Activated CD4-positive, alpha-beta T cell treated with anti-CD3 and anti-CD28 coated beads, Interleukin-2, amount 50 U/mL, for 4 hours (primary cell): Measurements from ENCODE around the gene OPCML.

Source experiments
- DNase-seq, 2 experiments: peaks; one replicate each; pipeline ENCODE4 v3.0.0-alpha.2; 2020

Gene OPCML

DNA sequence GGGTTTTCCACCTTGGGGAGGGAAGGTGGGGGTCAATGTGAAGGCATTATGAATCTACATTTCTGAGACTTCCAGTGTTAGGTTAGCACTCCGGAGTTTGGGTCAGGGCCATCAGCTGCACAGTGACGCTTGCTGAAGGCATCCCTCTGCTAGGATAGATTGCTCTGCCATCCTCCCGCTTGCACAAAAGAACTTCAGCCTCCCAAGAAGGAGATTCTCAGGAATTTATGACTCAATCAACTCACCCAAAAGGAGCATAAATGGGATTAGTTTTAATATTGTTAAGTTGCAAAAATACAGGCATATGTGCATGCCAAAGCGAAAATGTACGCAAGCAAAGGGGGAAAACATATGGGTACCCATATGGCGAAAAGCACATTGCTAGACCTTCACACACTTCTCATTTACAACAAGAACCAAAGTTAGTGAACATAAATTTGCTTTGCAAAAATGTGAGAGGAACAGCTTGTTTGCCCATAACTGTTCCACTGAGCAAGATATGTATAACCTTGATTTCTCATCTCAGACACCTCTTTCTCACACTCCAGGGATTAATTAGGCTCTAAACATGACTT is 1013.0 kb downstream of the OPCML start:
- no peak for DNase-seq

GRCh38 chr11:132504501-132505041 is 1027.7 kb downstream of the OPCML start:
- DNase-seq: no peak

DNA sequence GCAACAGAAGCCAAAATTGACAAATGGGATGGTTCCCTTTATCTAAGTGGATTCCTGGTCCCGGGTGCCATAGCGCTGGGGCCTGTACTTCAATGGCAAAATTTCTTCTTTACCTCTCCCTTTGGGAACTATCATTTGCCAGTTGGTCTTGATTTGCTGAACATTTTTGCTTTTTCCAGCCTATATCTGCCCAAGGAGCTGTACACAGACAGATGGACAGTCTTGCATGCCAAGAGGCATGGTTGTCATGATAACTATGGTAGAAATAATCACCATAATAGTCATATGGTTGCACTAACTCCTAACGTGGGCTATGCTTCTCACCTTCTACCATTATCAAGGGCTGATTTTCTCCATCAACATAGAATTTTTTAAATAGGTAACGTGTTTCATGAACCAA is 1030.9 kb downstream of the OPCML start:
- DNase-seq: no peak

DNA sequence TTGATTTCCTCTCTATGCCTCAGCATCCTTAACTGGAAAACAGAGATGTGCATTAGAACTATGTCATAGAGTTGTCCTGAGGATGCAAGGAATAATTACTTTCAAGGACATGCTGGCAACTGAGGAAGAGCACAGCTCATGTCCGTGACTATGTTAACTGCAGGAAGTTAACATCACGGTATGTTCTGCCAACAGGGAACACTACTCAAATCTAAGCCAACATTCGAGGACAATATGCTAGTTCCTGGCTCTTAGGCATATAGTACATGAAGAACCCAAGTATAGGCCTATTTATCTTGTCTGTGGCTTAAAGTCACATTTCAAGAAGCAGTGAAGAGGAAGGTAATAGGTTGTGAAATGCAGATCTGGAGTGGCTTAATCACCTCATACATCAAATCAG is 1032.6 kb downstream of the OPCML start:
- DNase-seq: no peak

DNA sequence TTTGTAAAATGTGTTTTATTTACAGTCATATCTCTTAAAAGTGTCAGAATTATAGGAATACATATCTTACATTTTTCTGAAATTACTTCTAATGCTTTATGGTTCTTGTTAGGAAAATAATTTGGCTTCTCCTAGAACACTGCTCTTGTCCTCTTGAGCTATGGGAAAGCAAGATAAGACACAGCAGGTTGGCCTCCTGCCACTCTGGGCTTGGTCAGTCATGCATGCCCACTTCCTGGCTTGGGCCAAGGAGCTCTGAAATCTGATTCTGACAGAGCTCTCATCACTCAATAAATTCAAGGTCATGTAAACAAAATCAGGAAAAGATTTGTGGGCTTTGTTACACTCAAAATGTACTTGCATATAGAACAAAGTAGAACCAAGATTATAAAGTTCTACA is 1036.0 kb downstream of the OPCML start:
- no peak for DNase-seq

DNA sequence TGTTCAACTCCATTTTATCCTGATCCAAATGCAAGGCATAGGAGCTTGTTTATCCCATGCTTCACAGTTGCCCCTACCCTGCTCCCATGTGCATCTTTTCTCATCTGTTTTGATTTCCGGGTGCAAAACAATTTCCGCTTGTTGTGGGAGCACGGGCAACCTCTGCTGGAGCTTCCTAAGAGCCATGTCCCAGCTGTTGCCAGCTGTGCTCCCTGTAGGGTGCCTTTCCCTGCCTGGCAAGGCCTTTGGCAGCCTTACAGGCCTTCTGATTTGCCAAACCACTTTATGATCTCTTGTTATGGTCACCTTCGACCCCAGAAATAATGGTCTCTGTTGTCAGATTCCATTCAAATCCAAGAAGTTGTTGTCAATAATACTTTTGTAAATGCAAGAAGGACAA is 1038.5 kb downstream of the OPCML start:
- no peak for DNase-seq

DNA sequence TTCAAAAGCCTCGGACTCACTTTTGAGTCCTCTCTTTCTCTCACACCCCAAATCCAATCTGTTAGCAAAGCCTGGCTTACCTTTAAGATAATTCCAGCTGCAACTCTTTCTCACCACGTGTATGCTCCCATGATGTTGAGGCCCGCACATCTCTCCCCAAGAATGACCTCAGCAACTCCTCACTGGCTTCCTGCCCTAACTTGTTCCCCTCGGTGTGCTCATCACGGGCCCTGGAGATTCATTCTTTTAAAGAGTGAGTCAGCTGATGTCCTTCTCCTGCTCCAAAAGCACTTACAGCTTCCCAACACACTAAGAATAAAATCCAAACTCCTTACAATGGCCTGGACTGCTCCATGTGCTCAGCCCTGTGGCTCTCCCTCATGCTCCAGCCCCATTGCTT is 1041.3 kb downstream of the OPCML start:
- DNase-seq: no peak

DNA sequence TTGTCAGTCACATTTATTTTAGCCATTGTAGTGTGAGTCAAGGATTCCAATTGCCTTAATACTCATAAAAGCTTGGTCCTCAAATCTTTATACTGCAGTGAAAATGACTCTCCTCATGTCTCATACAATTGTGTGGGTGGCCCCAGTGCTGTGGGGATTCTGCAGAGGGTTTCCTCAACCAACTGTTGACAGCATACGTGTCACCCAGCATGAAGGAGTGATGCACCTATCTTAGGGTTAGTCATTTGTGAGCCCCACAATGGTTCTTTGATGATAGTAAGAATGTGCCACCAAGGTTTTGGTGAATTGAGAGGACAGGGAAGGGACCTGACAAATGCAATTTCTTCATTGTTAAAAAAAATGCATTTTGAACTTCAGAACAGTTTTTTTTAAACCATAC is 1046.2 kb downstream of the OPCML start:
- DNase-seq: no peak

DNA sequence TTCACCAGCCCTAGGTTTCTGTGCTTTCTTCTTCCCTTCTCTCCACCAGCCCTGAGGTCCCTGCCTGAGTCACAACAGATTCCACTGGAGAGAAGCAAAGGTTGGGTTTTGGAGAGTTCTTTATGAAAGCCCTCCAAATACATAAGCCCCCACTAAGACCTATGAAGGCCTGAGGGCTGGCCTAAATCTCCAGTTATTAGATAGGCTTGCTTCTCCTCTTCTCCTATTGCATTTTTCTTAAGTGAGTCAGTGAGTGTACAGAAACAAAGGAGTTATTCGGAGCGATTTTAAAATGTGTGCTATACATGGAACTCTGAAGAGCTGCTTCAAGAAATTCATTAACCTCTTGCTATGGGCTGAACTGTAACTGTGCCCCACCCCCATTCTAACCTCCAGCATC is 1057.3 kb downstream of the OPCML start:
- DNase-seq: no peak

GRCh38 chr11:132472411-132473172 is 1059.7 kb downstream of the OPCML start:
- no peak for DNase-seq

DNA sequence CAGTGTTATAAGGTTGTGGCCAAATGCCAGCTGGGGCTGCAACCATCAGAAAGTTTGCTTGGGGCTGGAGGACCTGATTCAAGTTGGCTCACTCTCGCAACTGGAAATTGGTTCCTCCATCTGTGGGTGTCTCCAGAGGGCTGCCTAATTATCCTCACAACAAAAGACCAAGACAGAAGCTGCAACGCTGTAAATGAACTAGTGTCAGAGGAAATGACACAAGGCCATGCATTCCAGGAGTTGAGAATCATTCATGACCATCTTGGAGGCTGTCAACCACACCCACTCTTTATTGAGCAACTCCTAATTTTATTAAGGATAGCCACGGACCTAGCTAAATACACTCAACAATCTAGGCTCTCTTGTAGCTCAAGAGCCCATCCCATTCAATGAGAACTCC is 1060.8 kb downstream of the OPCML start:
- no peak for DNase-seq

DNA sequence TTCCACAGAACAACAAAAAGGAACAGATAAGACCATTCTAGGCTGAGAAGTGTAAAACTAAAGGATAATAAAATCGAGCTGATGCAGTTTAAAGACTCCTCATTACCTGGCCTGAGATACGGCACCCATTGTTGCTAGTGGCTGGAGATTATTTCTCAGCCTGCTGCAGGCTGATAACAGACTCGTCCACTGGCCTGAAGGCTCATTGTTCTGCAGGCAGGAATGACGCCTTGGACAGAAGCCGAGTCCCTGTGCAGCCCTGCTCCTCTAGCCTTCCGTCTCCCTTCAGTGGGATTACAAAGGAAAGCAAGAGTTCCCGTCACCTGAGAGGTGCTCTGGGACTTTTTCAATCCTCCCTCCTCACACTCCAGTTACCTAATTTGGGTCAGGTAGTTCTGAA is 1065.3 kb downstream of the OPCML start:
- no peak for DNase-seq

DNA sequence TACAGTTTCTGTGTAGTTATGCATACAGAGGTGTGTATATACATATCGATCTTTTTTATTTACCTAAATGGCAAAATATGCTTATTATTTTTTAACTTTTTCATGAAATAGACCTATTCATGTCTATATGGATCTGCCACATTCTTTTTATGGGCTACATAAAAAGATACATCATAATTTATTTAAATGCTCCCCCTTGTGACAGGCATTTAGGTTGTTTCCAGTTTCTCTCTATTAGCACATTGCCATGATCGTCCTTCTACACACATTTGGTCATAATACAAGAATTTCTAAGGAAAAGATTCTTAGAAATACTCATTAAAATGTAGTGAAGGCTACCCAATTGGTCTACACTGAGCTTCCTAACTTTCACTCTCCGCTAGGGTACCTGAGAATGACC is 1067.4 kb downstream of the OPCML start:
- no peak for DNase-seq

GRCh38 chr11:132464003-132464342 is 1068.3 kb downstream of the OPCML start:
- no peak for DNase-seq

DNA sequence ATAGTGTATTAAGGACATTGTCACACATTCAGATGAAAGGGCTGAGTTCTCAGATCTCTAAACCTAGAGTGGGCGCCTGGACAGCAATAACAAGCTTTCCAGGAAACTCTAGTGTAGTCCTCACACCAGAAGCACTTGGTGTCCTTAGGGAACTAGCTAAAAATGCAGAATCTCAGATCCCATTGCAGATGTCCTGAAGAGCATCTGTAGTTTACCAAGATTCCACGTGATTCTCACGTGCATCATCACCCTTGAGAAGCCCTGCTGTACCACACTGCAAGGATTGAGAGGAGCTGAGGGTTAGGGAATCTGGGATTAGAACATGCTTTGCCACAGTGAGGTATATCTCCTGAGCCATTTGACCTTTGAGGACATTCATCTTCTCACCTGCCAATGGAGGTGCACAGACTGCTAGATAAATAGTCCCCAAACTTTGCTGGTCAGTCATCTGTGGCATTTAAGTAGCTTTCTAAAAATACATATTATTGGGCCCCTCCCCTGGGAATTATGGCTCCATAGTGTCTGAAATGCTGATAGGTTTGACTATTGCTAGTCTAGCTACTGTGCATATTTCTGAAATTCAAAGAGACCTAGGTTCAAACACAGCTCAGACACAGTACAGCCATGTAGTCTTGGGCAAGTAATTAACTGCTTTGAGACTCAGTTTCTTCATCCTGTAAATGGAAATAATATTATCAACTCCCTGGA is 1068.9 kb downstream of the OPCML start:
- DNase-seq: no peak

DNA sequence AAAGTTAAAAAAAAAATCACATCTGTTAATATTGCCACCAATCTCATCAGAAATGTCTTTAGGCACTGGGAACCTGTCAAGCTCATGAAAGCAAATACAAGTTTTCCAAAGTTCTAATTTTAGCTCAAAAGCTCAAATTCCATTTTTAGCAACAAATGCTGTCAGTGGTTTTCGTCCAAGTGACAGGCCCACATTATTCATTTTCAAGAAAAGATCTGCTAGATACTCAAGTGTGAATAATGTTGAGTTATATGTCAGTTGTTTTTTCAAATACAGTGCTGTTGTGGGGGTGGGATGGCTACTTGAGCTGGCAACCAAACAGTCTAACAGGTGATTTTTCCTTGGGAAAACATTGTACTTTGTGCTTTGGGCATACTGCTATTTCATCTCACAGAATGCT is 1072.6 kb downstream of the OPCML start:
- DNase-seq: no peak

DNA sequence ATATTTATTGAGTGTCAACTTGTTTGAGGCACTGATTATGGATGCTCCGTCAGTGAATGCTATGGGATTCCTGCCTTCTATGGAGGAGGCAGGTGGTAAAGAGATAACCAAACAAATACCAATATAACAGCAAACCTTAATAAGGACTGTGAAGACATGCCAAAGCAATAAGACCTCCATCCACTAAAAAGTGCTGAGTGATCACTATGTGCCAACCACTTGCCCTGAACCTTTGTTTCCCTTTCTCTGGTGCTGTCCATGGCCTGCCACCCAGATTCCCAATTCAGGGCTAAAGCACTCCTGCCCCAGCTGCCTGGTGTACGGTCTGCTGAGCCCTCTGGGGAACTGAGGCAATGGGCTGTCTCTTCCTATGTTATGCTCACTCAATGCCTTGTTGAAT is 1074.9 kb downstream of the OPCML start:
- DNase-seq: no peak

GRCh38 chr11:132456751-132457328 is 1075.5 kb downstream of the OPCML start:
- no peak for DNase-seq

DNA sequence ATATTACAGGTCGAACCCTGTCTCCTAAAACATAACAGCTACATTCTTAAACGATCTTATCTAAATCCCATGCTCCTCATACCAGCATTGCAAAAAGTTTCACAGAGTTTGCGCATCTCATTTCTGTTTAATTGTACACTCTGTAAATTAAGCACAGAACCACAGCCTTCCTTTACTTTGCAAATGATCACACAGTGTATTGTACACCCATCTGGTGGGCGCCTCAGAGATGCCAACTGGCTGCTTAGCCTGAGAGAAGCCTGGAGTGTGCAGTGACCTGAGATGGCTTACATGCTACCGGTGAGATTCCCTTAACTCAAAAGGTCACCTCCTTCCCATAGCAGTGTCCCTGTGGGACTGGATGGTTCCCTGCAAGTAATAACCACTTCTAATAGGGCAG is 1077.3 kb downstream of the OPCML start:
- no peak for DNase-seq

GRCh38 chr11:132453406-132453805 is 1078.9 kb downstream of the OPCML start:
- no peak for DNase-seq

GRCh38 chr11:132452616-132453015 is 1079.7 kb downstream of the OPCML start:
- DNase-seq: no peak

- no peak for DNase-seq
Observed at GRCh38 chr11:132451942-132452601, 1080.2 kb downstream of the OPCML start.

GRCh38 chr11:132450631-132451030 is 1081.7 kb downstream of the OPCML start:
- no peak for DNase-seq
